ES-I3 (cell line): ENCODE results near the gene SH3RF3.

Source experiments
- H3K36me3 ChIP-seq: 2 replicates; pipeline ENCODE4 v1.6.1; 2013; ENCODE audit warnings: mild to moderate bottlenecking, low read length, control low read depth, moderate library complexity; ENCODE audit not compliant: insufficient read depth
- H3K4me1 ChIP-seq: 2 replicates; pipeline ENCODE4 v1.6.1; 2013; ENCODE audit warnings: mild to moderate bottlenecking, control low read depth, low read length; ENCODE audit not compliant: insufficient read depth
- H3K9ac ChIP-seq: 2 replicates; pipeline ENCODE4 v1.6.1; 2013; ENCODE audit warnings: low read depth, mild to moderate bottlenecking, low read length, moderate library complexity
- H3K9me3 ChIP-seq: 2 replicates; pipeline ENCODE4 v1.6.1; 2013; ENCODE audit warnings: mild to moderate bottlenecking, low read length, moderate library complexity; ENCODE audit not compliant: control insufficient read depth, insufficient read depth

SH3RF3 gene

DNA sequence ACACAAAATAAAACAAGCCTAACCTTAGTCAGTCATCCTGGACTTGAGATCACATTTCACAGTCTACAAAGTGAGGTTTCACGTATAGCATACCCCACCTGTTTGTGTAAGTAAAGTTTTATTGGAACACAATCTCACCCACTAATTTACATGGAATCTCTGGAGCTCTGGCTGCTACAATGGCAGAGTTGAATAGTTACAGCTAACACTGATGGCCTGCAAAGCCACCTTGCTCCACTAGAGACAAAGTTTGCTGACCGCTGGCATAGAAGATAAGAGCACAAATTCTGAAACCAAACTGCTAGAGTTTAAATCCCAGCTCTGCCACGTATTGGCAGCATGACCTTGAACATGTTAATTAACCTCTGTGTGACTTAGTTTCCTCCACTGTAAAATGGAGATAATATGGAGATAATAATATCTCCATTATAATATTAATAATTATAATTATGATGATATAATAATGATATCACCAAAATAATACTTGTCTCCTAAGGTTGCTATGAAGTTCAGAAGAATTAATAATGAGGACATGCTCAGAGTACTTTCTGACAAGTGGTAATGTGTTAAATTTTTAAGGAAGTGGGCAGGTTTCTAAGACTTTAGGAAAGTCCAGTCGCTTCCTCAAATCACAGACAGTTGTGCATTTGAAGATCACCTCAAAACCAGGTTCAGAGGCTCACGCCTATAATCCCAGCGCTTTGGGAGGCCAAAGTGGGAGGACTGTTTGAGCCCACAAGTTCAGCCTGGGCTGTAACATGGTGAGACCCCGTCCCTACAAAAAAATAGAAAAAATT lies 204.6 kb downstream of the SH3RF3 start:
- Histone ChIP-seq H3K9ac (no peak overlapping the region), H3K9me3 (no peaks in the 10 kb centered on the region; the same call in 1 of the 2 replicates), H3K4me1 (peaks cover 9% of the 10 kb centered on the region)

DNA sequence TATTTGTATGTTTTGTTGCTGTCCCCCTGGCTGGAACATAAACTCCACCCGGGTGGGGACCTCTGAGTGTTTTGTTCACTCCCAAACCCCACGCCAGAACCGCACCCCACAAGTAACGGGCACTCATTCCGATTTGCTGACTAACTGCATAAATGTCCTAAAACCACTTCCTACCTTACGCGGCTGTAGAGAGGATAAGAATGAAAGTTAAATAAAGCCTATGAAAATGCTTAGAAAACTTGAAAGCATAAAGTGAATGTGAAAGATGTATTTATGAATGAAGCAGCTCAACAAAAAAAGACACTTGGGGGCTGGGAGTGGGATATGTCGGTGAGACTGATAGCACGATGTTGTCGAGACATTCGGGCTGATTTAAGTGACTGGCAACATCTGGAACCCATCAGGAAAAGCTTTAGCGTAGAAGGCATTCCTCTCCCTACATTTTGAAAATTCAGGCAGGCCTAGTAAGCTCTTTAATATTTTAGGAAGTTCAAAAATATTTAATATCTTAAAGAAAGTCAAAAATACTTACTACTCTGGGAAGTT lies 206.7 kb downstream of the SH3RF3 start:
- Histone ChIP-seq H3K36me3 (no peaks in the 10 kb centered on the region), H3K9ac (no peak overlapping the region), H3K9me3 (peaks cover 6% of the 10 kb centered on the region), H3K4me1 (peaks cover 9% of the 10 kb centered on the region)

More for the DNA sequence above, 204.6 kb downstream of the SH3RF3 start:
- H3K36me3 ChIP-seq, result no peaks in the 10 kb centered on the region

GRCh38 chr2:109336296-109336695 lies 207.3 kb downstream of the SH3RF3 start:
- peaks cover 6% of the 10 kb centered on the region for H3K9me3 ChIP-seq

DNA sequence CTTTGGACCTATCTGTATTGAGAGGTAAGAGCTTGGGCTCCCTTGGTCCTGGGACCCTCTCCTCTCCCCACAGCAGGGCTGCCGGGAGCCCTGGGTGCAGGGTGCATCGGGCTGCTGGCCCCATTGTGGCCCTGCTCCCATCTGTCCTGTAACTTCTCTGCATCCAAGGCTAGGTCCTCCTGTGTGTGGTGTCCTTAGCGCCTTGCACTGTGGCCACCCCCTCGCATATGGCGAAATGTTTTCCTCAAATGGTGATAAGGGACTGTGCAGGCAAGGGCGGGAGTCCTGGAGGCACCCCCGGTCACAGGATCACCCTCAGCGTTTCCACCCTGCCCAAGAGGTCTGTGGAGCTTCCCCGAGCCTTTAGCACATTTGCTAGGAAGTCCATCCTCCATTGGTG lies 208.2 kb downstream of the SH3RF3 start:
- Histone ChIP-seq H3K9me3 (peaks cover 6% of the 10 kb centered on the region), H3K9ac (no peak overlapping the region), H3K36me3 (no peaks in the 10 kb centered on the region), H3K4me1 (peaks cover 9% of the 10 kb centered on the region)

More at GRCh38 chr2:109336296-109336695, 207.3 kb downstream of the SH3RF3 start:
- Histone ChIP-seq H3K36me3 (no peaks in the 10 kb centered on the region), H3K4me1 (peaks cover 9% of the 10 kb centered on the region), H3K9ac (no peak overlapping the region)

GRCh38 chr2:109339519-109339966 lies 210.5 kb downstream of the SH3RF3 start:
- Histone ChIP-seq H3K4me1 (no peaks in the 10 kb centered on the region), H3K36me3 (no peaks in the 10 kb centered on the region), H3K9me3 (peaks cover 6% of the 10 kb centered on the region), H3K9ac (no peak overlapping the region)

DNA sequence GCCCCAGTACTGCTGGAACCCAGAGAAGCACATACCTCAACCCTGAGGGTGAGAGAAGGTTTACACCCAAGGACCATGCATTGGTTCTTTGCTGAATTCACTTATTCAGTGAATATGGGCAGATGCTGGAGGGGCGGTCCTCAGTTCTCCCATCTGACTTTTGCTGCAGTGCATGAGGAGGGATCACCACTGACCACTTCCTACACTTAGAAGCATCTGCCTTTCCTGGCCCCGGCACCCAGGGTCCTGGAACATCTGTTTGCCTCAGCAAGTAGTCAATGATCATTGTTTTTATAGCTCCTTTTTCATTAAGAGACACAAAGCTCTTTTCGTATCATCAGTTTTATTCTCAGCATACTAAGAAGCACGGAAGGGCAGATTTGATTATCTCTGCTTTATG lies 211.4 kb downstream of the SH3RF3 start:
- Histone ChIP-seq H3K4me1 (no peaks in the 10 kb centered on the region), H3K9me3 (peaks cover 6% of the 10 kb centered on the region), H3K9ac (no peak overlapping the region), H3K36me3 (no peaks in the 10 kb centered on the region)

- Histone ChIP-seq H3K4me1 (no peaks in the 10 kb centered on the region), H3K9ac (no peak overlapping the region), H3K36me3 (no peaks in the 10 kb centered on the region), H3K9me3 (peaks cover 6% of the 10 kb centered on the region)
Measured at GRCh38 chr2:109341355-109342255, 212.6 kb downstream of the SH3RF3 start.

DNA sequence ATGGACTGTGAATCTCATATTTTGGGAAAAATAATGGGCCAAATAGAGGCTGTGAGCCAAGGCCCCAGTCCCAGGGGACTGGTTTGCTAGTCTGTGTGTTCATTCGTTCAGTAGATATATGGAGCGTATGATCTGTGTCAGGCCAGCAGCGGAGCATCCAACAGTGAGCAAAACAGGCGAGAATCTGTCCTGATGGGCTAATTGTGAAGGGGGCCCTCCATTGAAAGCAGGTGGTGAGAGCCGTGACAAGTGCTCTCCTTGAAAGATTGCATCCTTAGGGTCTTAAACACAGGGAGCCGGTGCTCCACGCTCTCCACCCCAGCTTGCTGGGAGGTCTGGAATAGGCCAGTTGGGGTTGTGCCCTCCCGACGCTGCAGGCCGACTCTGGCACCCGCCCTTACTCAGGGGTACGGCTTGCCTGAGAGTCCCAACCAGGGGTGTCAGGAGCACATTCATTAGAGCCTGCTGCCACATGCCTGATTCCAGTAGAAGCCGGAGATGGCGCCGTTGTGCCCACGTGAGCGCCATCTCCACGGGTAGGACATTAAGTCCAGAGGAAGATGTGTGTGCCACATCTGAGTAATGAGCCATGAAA lies 213.3 kb downstream of the SH3RF3 start:
- H3K4me1 ChIP-seq, result no peaks in the 10 kb centered on the region
- H3K9me3 ChIP-seq, result peaks cover 6% of the 10 kb centered on the region
- H3K9ac ChIP-seq, result no peak overlapping the region
- no peaks in the 10 kb centered on the region for H3K36me3 ChIP-seq

- no peaks in the 10 kb centered on the region for H3K4me1 ChIP-seq
- H3K36me3 ChIP-seq, result no peaks in the 10 kb centered on the region
- no peak overlapping the region for H3K9ac ChIP-seq
- peaks cover 6% of the 10 kb centered on the region for H3K9me3 ChIP-seq
Measured at GRCh38 chr2:109342930-109343329, 213.9 kb downstream of the SH3RF3 start.

DNA sequence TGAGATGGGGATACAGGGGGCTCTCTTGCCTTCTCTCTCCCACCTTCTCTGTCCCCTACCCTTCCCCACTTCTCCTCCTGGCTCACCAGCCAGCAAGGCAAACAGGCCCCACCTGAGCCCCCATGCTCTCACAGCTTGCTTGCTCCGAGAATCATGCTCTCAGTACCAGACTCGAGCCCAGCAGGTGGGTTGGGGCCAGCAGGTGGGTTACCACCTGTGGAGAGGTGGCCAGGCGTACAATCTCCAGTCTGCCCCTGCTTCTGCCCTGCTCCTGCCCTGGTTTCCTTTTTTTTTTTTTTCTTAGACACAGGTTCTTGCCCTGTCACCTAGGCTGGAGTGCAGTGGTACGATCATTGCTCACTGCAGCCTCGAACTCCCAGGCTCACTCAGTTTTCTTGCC lies 214.5 kb downstream of the SH3RF3 start:
- Histone ChIP-seq H3K9ac (no peak overlapping the region), H3K4me1 (no peaks in the 10 kb centered on the region), H3K9me3 (peaks cover 6% of the 10 kb centered on the region), H3K36me3 (no peaks in the 10 kb centered on the region)

GRCh38 chr2:109344270-109344805 lies 215.3 kb downstream of the SH3RF3 start:
- Histone ChIP-seq H3K9me3 (peaks cover 6% of the 10 kb centered on the region), H3K36me3 (no peaks in the 10 kb centered on the region), H3K4me1 (peaks cover 8% of the 10 kb centered on the region; the same call in 1 of the 2 replicates), H3K9ac (no peak overlapping the region)

GRCh38 chr2:109345091-109345490 lies 216.1 kb downstream of the SH3RF3 start:
- peaks cover 9% of the 10 kb centered on the region; the same call in 1 of the 2 replicates for H3K4me1 ChIP-seq
- H3K36me3 ChIP-seq, result no peaks in the 10 kb centered on the region
- no peak overlapping the region for H3K9ac ChIP-seq
- H3K9me3 ChIP-seq, result 0 out of 2 replicates have a peak, but pooled peaks cover 3% of the 10 kb centered on the region

DNA sequence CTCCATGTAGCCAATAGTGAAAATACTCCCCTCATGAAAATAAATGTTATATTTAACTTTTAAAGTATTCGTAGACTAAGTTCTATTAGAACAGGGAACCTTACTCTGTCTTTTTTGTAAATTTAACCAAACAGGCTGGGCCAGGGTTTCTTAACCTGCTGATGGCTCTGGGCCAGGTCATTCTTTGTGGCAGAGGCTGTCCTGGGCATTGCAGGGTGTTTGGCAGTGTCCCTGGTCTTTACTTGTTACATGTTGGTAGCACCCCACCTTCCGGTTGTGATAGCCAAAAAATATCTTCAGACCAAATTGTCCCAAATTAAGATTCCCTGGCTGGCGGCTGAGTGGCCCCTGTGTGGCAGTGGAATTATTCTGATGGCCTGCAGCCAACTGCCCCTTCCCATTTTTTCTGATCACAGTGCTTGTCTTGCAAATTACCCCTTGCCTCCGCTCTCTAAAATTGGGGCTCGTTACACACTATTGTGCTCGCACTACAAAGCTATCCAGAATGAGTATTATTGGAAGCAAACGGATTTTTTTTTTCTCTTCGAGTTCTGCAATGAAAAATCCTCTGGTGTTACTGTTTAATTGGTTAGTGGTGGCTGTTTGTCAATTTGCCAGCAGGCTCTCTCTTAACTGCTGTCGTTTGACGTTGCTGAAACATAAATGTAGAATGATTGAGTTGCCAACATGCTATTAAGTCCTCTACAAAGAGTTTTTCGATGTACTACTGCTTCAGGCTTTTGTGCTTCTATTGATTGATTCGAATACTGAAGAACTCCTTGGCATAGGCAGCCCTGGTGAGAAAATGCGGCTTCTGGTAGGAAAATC lies 216.9 kb downstream of the SH3RF3 start:
- Histone ChIP-seq H3K36me3 (no peaks in the 10 kb centered on the region), H3K9me3 (no peaks in the 10 kb centered on the region), H3K9ac (no peak overlapping the region), H3K4me1 (peaks cover 9% of the 10 kb centered on the region; the same call in 1 of the 2 replicates)
